GM21786 (cell line): ENCODE data around the gene ODAD2.
"Not testable (repeated sequence)": the region's sequence is repeated elsewhere in the genome, so short reads cannot be mapped to it uniquely, and the experiment has no call there.

Source experiments
- ATAC-seq: cut with Tn5 transposase; IDR thresholded peaks from one replicate; pipeline ENCODE4 v1.9.1; 2021; ENCODE audit not compliant: unreplicated experiment

Gene ODAD2

GRCh38 chr10:27959093-27959715, 39.7 kb downstream of the ODAD2 start:
- no peak for ATAC-seq

GRCh38 chr10:27958383-27958782, 40.5 kb downstream of the ODAD2 start:
- peak; percentile 83 for ATAC-seq

GRCh38 chr10:27950242-27950564, 48.7 kb downstream of the ODAD2 start:
- ATAC-seq, result no peak

GRCh38 chr10:27949528-27950241, 49.2 kb downstream of the ODAD2 start:
- ATAC-seq, result no peak

- no peak for ATAC-seq
Measured at GRCh38 chr10:27948186-27948585, 50.7 kb downstream of the ODAD2 start.

GRCh38 chr10:27947540-27947939, 51.3 kb downstream of the ODAD2 start:
- no peak for ATAC-seq

- ATAC-seq, result no peak
Measured at GRCh38 chr10:27944005-27944404, 54.9 kb downstream of the ODAD2 start.

- ATAC-seq, result no peak
Measured at GRCh38 chr10:27914888-27915287, 84.0 kb downstream of the ODAD2 start.

- no peak for ATAC-seq
Measured at GRCh38 chr10:27912231-27912630, 86.6 kb downstream of the ODAD2 start.

- ATAC-seq, result no peak
Measured at GRCh38 chr10:27911539-27911938, 87.3 kb downstream of the ODAD2 start.

- no peak for ATAC-seq
Measured at GRCh38 chr10:27911011-27911410, 87.9 kb downstream of the ODAD2 start.

GRCh38 chr10:27908231-27908630, 90.6 kb downstream of the ODAD2 start:
- no peak for ATAC-seq

- ATAC-seq, result not testable (repeated sequence)
Measured at GRCh38 chr10:27899485-27899884, 99.4 kb downstream of the ODAD2 start.

GRCh38 chr10:27899058-27899457, 99.8 kb downstream of the ODAD2 start:
- no peak for ATAC-seq

GRCh38 chr10:27893358-27893954, 105.4 kb downstream of the ODAD2 start:
- no peak for ATAC-seq

GRCh38 chr10:27890971-27891370, 107.9 kb downstream of the ODAD2 start:
- no peak for ATAC-seq

- no peak for ATAC-seq
Measured at GRCh38 chr10:27889518-27889917, 109.4 kb downstream of the ODAD2 start.

GRCh38 chr10:27884185-27884641, 114.7 kb downstream of the ODAD2 start:
- no peak for ATAC-seq

GRCh38 chr10:27878281-27878680, 120.6 kb downstream of the ODAD2 start:
- ATAC-seq, result no peak

- ATAC-seq, result no peak
Measured at GRCh38 chr10:27865221-27865635, 133.7 kb downstream of the ODAD2 start.

- ATAC-seq, result no peak
Measured at GRCh38 chr10:27861781-27862180, 137.1 kb downstream of the ODAD2 start.

- no peak for ATAC-seq
Measured at GRCh38 chr10:27857616-27858015, 141.3 kb downstream of the ODAD2 start.
